Stimulated activated CD8-positive, alpha-beta memory T cell treated with anti-CD3 and anti-CD28 coated beads, Interleukin-15, amount 100 ng/mL, for 24 hours (primary cell): ENCODE results near the gene NFIC.

Experiments
- DNase-seq: peaks from one replicate; pipeline ENCODE4 v3.0.0-alpha.2; 2020; ENCODE audit warnings: low read depth

Gene NFIC

DNA sequence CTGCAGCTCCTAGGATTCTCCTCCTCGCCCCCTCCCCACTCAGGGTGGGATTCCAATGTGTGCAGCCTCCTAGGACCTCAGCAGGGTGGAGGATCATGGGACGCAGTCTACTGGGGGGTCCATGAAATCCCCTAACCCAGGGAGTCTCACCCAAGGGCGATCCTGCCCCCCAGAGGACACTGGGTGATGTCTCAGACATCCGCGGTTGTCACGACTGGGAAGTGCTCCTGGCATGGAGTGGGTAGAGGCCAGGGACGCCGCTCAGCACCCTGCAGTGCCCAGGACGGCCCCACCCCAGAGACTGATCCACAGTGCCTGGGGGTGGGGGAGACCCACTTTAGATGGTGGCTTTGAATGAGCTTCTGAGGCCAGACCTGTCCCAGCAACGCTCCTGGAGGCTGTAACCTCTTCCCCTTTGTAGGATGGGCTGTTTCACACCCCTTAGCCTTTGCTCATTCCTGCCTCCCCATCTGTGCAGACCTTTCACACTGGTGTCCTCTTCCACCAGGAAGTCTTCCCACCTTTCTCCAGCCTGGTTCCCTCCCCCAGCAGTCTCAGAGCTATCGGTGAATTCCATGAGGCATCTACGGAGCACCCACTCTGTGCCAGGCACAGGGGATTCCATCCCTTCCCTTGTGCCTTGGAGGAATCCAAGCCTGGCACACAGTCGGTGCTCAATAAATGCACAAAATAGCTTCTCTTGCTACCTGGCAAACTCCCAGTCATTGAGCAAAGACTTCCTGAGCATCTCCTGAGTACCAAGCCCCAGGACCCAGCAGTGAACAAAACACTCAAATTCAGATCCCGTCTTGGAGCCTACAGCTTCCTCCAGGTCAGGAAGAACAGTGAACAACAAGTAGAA lies 103.5 kb downstream of the NFIC start:
- DNase-seq, result no peak

DNA sequence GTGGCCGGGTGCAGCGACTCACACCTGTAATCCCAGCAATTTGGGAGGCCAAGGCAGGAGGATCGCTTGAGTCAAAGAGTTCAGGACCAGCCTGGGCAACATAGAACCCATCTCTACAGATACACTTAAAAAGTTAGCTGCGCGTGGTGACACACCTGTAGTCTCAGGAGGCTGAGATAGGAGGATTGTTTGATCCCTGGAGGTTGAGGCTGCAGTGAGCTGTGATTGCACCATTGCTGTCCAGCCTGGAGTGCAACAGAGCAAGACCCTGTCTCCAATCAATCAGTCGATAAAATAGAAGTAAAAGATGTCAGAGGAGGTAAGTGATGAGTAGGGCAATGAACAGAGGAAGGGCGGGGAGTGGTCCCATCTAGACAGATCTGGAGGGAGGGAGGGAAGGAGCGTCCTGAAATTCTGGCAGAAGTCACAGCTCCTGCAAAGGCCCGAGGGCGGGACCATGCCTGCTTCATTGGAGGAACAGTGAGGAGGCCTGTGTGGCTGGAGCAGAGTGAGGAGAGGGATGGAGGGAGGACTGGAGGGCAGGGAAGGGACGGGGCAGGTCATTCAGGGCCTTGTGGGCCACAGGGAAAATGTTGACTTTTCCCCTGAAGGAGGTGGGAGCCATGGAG lies 104.2 kb downstream of the NFIC start:
- no peak for DNase-seq

DNA sequence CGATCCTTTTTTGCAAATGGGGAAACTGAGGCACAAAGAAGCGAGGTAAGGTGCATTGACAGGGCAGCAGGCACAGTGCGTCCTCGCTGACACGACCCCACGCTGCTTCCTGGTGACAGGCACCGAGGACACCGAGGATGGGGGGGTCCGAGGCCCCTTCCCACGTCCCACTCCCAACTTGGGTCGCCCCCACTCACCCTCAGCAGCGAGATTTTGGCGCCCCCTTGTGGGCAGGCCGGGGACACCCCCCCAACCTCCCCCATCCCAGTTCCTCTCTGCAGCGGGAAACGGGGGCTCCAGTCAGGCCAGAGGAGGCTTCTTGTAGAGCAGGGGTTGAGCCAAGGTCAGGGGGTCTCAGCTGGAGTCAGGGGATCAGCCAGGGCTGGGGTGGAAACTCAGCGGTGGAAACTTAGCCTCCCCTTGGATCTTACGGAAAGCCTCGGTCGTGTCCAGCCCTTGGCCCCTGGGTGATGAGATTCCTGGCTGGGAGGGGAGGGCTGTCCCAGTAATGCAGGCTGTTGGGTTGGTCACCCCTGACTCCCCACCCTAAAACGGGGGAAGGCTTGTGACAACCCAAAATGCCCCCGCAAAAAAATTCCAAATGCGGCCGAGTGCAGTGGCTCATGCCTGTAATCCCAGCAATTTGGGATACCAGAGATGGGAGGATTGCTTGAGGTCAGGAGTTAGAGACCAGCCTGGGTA lies 105.7 kb downstream of the NFIC start:
- DNase-seq, result peak; percentile 29

DNA sequence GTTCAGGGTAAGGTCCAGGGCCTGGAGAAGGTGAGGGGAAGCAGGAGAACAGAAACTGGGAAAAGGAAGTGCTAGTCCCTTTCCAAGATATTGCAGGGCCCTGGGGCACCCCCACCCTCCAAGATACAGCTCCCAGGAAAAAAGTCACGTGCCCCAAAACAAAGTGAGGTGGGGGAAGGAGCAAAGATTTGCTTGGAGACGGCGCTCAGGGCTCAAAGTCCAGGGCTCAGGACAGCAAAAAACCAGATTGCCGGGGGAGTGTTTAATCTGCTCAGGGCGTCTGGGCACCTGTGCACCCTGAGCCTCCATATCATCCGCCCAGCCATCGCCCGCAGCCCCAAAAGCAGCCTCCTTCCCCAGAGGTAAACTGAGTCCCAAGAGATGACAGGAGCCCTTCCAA lies 107.6 kb downstream of the NFIC start:
- no peak for DNase-seq

DNA sequence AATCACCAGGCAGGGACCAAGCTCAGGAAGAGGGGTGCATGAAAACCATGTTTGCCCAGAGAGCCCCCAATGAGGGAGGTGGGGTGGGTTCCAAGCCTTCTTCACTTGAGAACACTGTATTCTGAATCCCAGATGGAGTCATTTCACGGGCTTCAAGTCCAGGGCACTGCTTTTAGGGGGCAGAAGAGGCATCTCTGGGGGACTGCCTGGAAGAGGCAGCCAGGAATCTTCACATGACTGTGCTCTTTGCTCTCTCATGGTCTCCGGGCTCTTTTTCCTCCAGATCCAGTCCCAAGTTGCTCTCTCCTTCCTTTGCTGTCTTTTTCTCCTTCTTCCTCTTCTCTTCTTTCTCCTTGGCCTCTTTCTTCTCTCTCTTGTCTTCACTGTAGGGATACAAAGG lies 108.2 kb downstream of the NFIC start:
- DNase-seq, result no peak

DNA sequence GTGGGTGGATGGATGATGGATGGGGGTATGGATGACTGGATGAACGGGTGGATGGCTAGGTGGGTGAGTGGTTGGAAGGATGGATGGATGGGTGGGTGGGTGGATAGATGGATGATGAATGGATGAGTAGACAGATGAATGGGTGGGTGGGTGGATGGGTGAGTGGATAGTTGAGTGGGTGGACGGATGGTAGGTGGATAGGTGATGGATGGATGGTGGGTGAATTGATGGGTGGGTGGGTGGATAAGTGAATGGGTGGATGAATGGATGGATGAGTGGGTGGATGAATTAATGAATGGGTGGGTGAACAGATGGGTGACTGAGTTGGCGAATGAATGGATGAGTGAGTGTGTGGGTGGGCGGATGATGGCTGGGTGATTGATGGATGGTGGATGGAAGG lies 109.1 kb downstream of the NFIC start:
- no peak for DNase-seq

DNA sequence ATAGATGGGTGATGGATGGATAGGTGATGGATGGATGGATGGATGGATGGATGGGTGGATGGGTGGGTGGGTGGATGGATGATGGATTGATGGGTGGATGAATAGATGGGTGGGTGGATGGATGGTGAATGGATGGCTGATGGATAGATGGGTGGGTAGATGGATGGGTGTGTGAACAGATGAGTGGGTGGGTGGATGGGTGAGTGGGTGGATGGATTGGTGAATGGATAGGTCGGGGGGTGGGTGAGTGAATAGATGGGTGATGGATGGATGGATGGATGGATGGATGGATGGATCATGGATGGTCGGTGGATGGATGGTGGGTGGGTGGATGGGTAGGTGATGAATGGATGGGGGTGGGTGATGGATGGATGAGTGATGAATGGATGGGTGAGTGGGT lies 110.4 kb downstream of the NFIC start:
- no peak for DNase-seq

DNA sequence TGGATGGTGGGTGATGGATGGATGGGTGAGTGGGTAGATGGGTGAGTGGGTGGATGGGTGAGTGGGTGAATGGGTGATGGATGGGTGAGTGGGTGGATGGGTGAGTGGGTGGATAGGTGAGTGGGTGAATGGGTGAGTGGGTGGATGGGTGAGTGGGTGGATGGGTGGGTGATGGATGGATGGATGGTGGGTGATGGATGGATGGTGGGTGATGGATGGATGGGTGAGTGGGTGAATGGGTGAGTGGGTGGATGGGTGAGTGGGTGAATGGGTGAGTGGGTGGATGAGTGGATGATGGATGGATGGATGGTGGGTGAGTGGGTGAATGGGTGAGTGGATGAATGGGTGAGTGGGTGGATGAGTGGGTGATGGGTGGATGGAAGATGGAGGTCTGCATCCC lies 111.1 kb downstream of the NFIC start:
- DNase-seq, result no peak

DNA sequence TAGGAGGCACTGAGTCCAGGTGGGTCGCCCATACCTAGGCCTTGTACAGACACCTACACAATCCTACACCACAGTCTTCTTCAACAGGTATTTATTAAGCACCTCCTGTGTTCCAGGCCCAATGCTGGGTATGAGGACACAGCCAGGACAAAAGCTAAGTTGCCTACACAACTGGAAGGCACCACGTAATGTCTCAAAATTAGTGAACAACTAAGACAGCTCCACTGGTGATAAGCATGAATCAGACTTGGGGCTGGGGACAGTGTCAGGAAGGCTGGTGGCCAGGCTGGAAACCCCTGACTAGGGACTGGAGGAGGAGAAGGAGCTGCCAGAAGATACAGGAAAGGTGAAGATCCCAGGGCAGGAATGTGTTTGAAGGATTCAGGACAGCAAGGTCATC lies 111.6 kb downstream of the NFIC start:
- DNase-seq, result no peak

DNA sequence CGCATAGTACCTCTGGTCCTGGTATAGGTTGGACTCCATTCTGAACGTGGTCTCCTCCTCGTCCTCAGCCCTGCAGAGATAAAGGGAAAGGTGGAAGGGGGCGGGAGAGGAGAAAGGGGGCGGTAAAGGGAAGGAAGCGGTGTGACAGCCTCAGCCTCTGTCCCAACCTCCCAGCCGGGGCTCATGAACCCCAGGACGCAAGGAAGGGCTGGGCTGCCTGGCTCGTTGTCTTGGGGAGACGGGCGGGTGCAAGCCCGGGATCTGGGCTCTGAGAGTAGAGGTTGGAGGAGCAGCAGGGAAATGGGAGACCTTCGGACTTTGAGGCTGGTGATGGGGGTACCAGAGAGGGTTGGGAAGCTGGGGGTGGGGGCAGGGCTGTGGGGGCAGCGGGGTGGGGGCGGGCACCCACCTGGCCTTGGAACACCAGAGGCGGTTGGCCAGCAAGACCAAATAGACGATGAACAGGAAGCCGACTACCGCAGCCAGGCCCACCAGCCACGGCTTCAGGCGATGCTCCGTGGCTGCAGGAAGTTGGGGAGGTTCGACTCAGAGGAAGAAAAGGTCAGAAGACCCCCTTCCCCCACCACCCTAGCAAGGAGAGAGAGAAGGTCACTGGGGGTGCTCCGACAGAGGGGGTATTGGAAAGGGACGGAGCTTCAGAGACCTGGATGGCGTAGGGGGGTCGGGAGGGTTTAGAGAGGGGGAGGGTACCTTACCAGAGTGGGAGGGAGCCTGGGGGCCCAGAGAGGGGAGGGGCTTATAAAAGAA lies 112.2 kb downstream of the NFIC start:
- no peak for DNase-seq

DNA sequence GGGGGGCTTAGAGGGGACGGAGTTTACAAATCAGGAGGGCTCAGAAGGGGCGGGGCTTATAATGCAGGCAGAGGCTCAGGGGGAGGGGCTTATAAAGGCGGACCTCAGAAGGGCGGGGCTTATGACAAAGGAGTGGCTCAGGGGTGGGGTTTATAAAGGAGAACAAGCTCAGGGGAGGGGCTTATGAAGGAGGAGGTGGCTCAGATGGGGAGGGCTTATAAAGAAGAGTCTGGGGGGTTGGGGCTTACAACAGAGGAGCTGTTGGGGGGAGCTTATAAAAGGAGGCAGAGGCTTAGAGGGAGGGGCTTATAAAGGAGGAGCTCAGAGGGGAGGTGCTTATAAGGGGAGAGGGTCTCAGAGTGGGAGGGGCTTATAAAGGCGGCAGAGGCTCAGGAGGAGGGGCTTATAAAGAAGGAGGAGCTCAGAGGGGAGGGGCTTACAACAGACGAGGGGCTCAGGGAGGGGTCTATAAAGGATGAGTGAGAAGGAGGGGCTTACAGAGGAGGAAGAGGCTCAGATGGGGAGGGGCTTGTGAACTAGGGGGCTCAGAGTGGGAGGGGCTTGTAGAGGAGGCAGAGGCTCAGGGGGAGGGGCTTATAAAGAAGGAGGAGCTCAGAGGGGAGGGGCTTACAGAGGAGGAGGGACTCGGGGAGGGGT lies 112.9 kb downstream of the NFIC start:
- DNase-seq, result no peak

DNA sequence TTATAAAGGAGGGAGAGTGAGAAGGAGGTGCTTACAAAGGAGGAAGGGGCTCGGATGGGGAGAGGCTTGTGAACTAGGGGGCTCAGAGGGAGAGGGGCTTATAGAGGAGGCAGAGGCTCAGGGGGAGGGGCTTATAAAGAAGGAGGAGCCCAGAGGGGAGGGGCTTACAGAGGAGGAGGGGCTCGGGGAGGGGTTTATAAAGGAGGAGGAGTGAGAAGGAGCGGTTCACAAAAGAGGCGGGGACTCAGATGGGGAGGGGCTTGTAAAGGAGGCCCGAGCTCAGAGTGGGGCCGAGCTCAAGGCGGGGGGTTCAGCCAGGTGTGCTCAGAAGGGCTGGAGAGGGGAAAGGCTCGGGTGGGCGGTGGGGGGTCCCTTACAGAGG lies 113.4 kb downstream of the NFIC start:
- DNase-seq, result no peak

DNA sequence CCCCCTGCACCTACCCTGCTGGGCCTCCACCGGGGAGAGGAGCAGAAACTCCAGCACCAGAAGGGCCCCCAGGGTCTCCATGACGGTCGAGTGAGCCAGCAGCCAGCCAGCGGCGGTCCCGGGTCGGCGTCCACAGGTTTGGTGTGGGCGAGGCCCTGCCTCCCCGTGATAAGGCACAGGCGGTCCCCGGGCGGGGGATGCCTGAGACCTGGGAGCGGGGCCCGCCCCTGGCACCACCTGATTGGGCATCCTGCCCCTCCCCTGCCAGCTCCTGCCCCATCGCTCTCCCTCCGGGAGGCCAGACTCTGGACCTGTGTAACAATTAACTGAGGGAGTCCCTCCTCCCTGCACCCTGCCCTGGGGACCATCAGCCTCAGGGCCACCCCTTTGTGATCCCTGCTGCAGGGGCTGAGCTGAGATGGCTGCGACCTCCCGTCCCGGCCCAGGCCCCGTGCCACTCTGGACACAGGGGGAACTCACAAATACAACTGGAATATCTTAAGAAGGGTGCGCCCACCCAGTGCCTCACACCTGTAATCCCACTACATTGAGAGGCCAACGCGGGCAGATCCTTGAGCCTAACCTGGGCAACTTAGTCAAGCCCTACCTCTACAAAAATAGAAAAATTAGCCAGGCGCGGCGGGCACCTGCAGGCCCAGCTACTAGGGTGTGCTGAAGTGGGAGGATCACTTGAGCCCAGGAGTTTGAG lies 114.2 kb downstream of the NFIC start, which contains the start of gene SMIM24:
SMIM24 (minus strand) TSS at position 143 of the 709 bp plus-strand sequence; CDS start at position 81, 62 bp downstream.
- no peak for DNase-seq

DNA sequence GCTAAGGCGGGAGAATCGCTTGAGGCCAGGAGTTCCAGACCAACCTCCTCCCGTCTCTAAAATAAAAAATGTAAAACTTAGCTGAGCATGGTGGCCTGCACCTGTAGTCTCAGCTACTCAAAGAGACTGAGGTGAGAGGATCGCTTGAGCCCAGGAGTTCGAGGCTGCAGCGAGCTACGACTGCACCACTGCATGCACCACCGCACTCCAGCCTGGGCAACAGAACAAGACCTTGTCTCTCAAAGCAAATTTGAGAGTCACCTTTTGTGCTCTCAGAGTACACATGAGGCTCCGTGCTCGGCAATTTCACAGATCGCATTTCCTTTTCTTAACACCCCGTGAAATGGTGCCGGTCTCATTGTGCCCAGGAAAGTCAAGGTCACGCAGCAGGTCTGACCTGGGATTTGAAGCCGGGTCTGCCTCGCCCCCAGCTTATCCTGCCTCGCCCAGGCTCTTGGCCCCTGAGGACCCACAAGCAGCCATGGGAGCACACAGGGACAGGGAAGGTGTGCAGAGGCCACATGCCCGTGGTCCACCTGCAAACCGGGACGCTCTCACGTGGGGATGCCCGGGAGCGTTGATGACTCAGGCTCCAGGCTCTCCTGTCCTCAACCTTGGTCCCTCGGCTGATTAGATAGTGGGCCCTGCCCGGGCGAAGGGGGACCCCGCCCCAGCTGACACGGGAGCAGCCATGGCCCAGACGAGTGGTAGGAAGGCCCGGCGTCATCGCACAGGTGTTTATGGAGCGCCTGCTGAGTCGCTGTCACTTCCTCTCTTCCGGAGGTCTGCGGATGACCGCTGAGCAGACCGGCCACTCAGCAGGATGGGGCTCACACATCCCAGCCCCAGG lies 115.1 kb downstream of the NFIC start:
- DNase-seq, result no peak

DNA sequence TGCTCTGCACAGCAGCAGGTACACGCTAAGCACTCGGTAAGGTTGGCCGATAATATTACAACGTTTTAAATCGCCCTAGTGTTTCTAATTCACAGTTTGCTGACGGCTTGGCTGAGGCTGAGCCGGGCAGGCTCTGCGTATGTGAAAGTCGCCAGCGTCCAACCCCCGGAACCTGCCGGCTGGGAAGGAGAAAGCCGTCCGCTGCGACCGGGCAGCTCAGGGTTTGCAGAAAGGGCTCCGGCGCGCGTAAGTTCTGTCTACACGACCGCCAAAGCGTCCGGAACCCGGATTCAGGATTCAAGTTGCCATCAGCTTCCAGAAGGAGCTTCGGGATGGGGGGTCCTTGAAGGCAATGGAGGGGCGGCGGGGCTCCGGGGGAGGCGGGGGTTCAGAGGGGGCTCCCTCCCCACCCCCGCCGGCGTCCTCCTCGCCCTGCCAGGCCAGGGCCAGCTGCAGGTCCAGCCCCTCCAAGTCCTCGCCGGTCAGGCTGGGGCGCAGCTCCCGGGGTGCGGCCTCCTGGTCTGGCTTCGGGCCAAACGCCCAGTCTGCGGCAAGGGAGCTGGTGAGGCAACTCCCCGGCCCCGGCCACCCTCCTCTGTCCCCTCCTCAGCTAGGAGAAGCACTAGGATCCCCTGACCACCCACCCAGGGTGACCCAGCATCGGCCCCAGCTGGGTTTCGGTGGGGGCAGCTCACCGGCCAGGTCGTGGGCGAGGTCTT lies 116.3 kb downstream of the NFIC start:
- DNase-seq, result no peak

DNA sequence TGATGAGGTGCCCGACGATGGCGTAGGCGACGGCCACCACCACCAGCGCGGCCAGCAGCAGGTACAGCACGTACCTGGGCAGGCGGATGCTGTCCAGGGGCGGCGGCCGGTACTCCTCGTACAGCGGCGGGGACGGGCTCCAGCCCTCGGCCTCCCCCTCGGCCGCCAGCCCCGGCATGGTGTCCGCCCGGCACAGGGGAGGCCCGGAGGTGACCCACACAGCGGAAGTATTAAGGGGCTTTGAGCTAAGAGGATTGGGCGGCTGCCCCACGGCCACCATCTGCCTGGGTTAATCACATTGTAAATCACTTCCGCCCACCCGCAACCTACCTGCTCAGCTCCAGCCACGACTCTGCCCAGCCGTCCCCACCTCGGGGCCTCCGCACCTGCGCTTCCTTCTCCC lies 116.8 kb downstream of the NFIC start, which contains the start of gene SMIM44:
SMIM44 (minus strand) TSS at position 216 of the 403 bp plus-strand sequence; CDS start at position 178, 38 bp downstream.
- DNase-seq, result no peak

DNA sequence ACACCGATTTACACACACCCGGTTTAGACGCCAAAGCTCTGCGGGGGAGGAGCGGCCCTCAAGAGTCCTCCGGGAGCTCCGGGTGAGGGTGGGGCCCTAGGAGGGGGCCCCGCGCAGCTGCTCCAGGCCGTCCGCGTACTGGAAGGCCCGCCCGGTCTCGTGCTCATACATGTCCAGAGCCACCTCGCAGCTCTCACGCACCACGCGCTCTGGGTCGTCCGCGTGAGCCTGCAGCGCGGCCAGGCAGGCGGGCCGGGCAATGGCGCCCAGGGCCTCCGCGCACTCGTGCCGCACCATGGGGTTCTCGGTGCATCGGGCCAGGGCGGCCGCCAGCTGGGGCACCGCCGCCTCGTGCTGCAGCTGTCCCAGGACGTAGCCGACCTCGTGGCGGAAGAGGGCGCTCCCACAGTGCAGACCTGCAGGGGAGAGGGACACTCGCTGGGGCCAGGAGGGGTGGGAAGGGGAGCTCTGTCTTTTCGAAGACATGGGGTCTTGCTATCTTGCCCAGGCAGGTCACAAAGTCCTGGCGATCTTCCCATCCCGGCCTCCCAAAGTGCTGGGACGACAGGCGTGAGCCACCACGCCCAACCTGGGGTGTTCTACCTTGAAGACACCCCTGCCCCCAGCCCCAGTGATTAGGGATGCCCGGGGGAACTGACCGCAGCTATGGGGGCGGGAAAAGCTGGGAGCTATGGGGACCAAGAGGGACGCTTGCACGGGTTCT lies 125.2 kb downstream of the NFIC start:
- DNase-seq, result no peak

DNA sequence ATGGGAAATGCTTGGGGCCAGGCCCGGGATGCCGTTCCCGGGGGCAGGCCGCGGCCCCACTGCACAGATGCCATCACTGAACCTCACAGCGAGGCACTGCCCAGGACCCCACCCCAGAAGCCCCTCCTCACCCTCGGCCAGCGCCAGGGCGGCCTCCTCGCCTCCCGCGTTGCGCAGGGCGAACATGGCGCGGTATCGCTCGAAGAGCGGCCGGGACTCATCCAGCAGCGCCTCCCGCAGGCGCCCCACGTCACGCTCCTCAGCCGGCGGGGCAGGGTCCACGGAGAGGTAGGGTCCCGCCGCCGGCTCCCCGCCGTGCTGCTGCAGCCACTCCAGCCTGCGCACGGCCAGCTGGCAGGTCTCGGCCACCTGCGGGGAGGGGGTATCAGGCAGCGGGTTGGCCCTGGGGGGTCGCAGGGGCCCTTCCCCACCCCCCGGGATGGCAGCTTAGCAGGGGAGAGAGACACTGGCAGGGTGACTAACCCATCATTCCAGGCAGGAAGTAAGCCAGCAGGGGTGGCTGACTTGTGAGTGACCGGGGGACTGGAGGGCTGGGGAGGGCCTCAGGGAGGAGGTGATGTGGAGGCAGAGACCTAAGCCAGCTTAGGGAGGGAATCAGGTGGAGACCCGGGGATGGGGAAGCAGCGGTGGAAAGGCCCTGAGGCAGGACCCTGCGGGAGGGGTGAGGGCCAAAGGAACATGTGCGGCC lies 125.9 kb downstream of the NFIC start:
- no peak for DNase-seq
